Measurements from ENCODE around the gene ACADVL.
"Not testable (repeated sequence)": the region's sequence is repeated elsewhere in the genome, so short reads cannot be mapped to it uniquely, and the experiment has no call there.

ACADVL gene

GRCh38 chr17:7219812-7220592 lies at the start of gene ACADVL, which contains the start of gene DLG4:
Gene ACADVL (plus strand): TSS chr17:7219938. CDS start chr17:7219985, 47 bp downstream.
Gene DLG4 (minus strand): TSS chr17:7219836.
- TF ChIP-seq, protein P1, sequence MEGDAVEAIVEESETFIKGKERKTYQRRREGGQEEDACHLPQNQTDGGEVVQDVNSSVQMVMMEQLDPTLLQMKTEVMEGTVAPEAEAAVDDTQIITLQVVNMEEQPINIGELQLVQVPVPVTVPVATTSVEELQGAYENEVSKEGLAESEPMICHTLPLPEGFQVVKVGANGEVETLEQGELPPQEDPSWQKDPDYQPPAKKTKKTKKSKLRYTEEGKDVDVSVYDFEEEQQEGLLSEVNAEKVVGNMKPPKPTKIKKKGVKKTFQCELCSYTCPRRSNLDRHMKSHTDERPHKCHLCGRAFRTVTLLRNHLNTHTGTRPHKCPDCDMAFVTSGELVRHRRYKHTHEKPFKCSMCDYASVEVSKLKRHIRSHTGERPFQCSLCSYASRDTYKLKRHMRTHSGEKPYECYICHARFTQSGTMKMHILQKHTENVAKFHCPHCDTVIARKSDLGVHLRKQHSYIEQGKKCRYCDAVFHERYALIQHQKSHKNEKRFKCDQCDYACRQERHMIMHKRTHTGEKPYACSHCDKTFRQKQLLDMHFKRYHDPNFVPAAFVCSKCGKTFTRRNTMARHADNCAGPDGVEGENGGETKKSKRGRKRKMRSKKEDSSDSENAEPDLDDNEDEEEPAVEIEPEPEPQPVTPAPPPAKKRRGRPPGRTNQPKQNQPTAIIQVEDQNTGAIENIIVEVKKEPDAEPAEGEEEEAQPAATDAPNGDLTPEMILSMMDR (IDR thresholded peaks at IDR 0.05; ENCODE audit: insufficient read depth, low read depth, low read length, missing control alignments): no peak

DNA sequence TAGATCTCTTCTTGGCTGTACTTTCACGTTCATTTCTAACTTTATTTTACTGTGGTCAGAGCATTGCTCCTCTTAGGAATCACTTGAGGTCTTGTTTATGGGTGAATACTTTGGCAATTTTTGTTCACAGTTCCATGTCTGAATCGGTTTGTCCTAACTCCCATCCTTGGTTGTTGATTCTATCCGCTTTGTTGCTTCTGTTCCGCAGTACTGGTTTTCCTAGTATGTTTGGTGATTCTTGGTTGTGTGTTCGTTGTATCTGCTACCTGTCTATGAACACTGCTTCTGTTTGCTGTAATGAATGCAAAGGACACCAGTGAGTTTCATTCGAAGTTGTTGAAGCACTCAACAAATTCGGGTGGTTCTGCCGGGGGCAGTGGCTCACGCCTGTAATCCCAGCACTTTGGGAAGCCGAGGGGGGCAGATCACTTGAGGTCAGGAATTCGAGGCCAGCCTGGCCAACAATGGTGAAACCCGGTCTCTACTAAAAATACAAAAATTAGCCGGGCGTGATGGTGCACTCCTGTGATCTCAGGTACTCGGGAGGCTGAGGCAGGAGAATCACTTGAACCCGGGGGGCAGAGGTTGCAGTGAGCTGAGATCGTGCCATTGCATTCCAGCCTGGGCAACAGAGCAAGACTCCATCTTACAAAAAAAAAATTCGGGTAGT lies 47.1 kb upstream of the ACADVL start:
- DNase-seq (ENCODE audit: low read depth); H3K4me3 ChIP-seq (ENCODE audit: low read length): not testable (repeated sequence)

More at GRCh38 chr17:7219812-7220592, at the start of gene ACADVL, which contains the start of gene DLG4:
- H3K4me3 ChIP-seq (ENCODE audit: low read length): peak within 1 kb of the TSS; percentile 74
- peak; percentile 89 for DNase-seq (ENCODE audit: low read depth)

DNA sequence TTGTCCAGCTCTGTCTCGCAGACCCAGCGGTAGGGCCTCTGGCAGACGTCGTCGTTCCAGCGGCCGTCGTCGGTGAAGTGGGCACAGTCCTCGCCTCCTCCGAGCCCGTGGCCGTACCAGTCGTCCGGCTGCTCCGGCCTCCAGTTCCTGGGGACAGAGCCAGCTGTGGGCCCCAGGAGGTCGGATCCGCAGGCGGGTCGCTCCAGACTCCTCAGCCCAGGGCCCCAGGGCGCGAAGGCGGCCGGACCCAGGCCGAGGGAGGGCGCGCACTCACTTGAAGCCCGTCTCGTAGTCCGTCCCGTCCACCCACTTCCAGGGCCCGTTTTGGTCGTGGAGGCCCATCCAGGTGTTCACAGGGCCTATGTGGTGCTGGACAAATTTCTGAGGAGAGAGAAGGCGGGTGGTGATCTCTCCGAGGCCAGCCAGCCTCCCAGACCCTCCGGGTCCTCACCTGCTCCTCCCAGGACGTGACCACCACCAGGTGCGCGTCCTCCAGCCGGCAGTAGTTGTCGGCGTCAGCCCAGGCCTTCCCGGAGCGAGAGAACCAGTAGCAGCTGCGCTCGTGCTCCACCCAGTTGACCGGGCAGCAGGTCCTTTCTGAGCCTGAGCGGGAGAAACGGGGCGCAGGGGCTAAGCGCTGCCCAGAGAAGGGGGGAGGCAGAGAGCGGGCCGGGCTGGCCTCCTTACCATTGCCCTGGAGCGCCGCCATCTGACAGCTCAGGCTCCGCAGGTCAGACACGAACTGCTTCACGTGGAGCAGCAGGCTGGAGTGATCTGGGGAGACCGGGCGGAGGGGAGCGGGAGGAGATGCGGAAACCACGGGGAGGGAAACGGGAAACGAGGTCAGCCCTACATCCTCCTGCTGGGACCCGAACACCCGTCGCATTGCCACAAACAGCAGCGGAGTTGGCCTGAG lies 45.8 kb upstream of the ACADVL start:
- no peak overlapping the region for H3K4me3 ChIP-seq (ENCODE audit: low read length)
- DNase-seq (ENCODE audit: low read depth): peak; percentile 50
- TF ChIP-seq, protein P1 (IDR thresholded peaks at IDR 0.05; ENCODE audit: insufficient read depth, low read depth, low read length, missing control alignments): peak; percentile 19

- TF ChIP-seq, protein P1 (IDR thresholded peaks at IDR 0.05; ENCODE audit: insufficient read depth, low read depth, low read length, missing control alignments): no peak
- no peak overlapping the region for H3K4me3 ChIP-seq (ENCODE audit: low read length)
- no peak for DNase-seq (ENCODE audit: low read depth)
Measured at GRCh38 chr17:7174603-7175326, 45.0 kb upstream of the ACADVL start.

GRCh38 chr17:7175330-7175733 lies 44.4 kb upstream of the ACADVL start:
- no peak for DNase-seq (ENCODE audit: low read depth)
- H3K4me3 ChIP-seq (ENCODE audit: low read length): no peak overlapping the region
- TF ChIP-seq, protein P1 (IDR thresholded peaks at IDR 0.05; ENCODE audit: insufficient read depth, low read depth, low read length, missing control alignments): no peak

GRCh38 chr17:7176107-7176840 lies 43.5 kb upstream of the ACADVL start:
- no peak overlapping the region for H3K4me3 ChIP-seq (ENCODE audit: low read length)
- no peak for DNase-seq (ENCODE audit: low read depth)
- TF ChIP-seq, protein P1 (IDR thresholded peaks at IDR 0.05; ENCODE audit: insufficient read depth, low read depth, low read length, missing control alignments): no peak

Measured in epithelial cell of esophagus (primary cell).